ENCODE results near the gene PIGB. TPM values are rescaled to one million over a fixed set of nuclear protein-coding genes. Genes with fewer than 3 reads are reported as not detected.

The PIGB gene
- total and polyA plus RNA-seq, 2 of the 8 experiments (the other 6 are each of a cell fraction or from before 2014, with no cell fraction given), result 4.3 to 11.7 TPM

DNA sequence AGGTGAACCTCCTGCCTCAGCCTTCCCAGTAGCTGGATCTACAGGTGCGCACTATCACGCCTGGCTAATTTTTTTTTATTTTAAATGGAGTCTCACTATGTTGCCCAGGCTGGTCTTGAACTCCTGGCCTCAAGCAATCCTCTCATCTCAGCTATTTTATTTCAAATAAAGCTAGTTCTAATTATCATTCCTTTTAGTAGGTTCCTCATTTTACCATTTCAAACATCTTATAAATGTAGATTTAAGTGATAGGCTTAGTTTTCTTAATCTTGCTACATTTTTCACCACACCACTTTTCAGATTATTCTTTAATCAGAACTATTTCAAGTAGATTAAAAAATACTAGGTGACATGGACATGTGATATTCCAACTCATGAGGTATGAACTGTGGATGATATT is 30.3 kb downstream of the PIGB start:
- Histone ChIP-seq H3K4me1 (replicated peaks in 1 of 4; ENCODE audit: control insufficient read depth in 3 of 4, insufficient read depth in 4 of 4, low read length in 3 of 4) (peaks cover 3 to 14% (median 5%) of the 10 kb centered on the region in 4 experiments; a peak in 6 of 7 replicates), H3K9ac (replicated peaks in 1 of 4; ENCODE audit: extremely low read depth in 1 of 4, low read depth in 3 of 4, low read length in 3 of 4) (no peak overlapping the region), H3K14ac (ENCODE audit: insufficient read length) (no peak overlapping the region), H3K27me3 (replicated peaks in 1 of 4; ENCODE audit: control insufficient read depth in 3 of 4, extremely low read depth in 1 of 4, insufficient read depth in 3 of 4, low read length in 3 of 4) (no peaks in the 10 kb centered on the region), H2AK5ac (ENCODE audit: low read depth, low read length) (no peak overlapping the region), H2BK12ac (ENCODE audit: low read depth, low read length) (no peak overlapping the region), H4K20me1 (replicated peaks in 1 of 2; ENCODE audit: control insufficient read depth in 1 of 2, insufficient read depth in 2 of 2, low read length in 2 of 2) (no peaks in the 10 kb centered on the region), H3K4me3 (ENCODE audit: extremely low read depth in 1 of 4, insufficient read depth in 2 of 4, low read depth in 3 of 4, low read length in 4 of 4) (no peak overlapping the region), H3K36me3 (ENCODE audit: control insufficient read depth in 2 of 4, insufficient read depth in 4 of 4, low read length in 3 of 4) (no peaks in the 10 kb centered on the region), H3K23me2 (ENCODE audit: low read depth, low read length) (no peaks in the 10 kb centered on the region), H4K8ac (ENCODE audit: extremely low read depth, insufficient read depth, low read length) (no peak overlapping the region), H3K4ac (replicated peaks; ENCODE audit: insufficient read length, low read depth, low read length) (no peak overlapping the region), H2BK15ac (ENCODE audit: low read length) (no peak overlapping the region), H4K91ac (replicated peaks; ENCODE audit: insufficient read length, low read length) (no peak overlapping the region), H3K9me3 (ENCODE audit: insufficient read depth in 2 of 2, low read depth in 1 of 2, low read length in 1 of 2) (no peaks in the 10 kb centered on the region), H3K4me2 (ENCODE audit: insufficient read depth in 1 of 2, low read depth in 2 of 2, low read length in 2 of 2) (no peak overlapping the region), H4K5ac (ENCODE audit: insufficient read length, low read depth, low read length) (no peak overlapping the region), H3K23ac (ENCODE audit: insufficient read length) (no peak overlapping the region), H3K79me1 (ENCODE audit: low read depth, low read length) (no peaks in the 10 kb centered on the region), H2BK120ac (replicated peaks; ENCODE audit: low read depth, low read length) (no peak overlapping the region), H3K56ac (replicated peaks; ENCODE audit: insufficient read length, low read depth, low read length) (no peak overlapping the region), H2AFZ (ENCODE audit: low read length) (no peak overlapping the region), H3K79me2 (ENCODE audit: control insufficient read depth in 1 of 2, insufficient read depth in 2 of 2, low read length in 2 of 2) (no peaks in the 10 kb centered on the region), H3K18ac (ENCODE audit: extremely low read depth, low read length) (no peak overlapping the region), H2BK20ac (ENCODE audit: low read length) (no peak overlapping the region), H2BK5ac (ENCODE audit: low read depth, low read length) (no peak overlapping the region), H3K27ac (ENCODE audit: low read depth, low read length) (no peak overlapping the region)
- POLR2A ChIA-PET (ENCODE audit: partially characterized antibody), result no interaction called here
- 89% methylated on average over 2 of the region's 2 CpGs; no CpG with 5 or more reads in 1 of the 2 experiments for WGBS, 2 experiments (ENCODE audit: extremely low coverage in 1 of 2, insufficient coverage in 1 of 2, insufficient read length in 1 of 2, insufficient replicate concordance in 2 of 2, low coverage in 1 of 2, low lambda C conversion rate in 2 of 2, missing lambda C conversion rate in 1 of 2)
- TF ChIP-seq GTF2F1 (IDR thresholded peaks at IDR 0.05; ENCODE audit: borderline replicate concordance, low read depth, low read length) (no peak), CBX8 (IDR thresholded peaks at IDR 0.05; ENCODE audit: borderline replicate concordance, low read depth, low read length) (no peak), SIX5 (IDR thresholded peaks at IDR 0.05; ENCODE audit: low read depth, low read length) (no peak), GABPA (IDR thresholded peaks at IDR 0.05; ENCODE audit: borderline replicate concordance, insufficient read depth, low read length) (no peak), CTBP2 (IDR thresholded peaks at IDR 0.05; ENCODE audit: borderline replicate concordance, insufficient read depth, insufficient read length, low read length) (no peak), HDAC2 (IDR thresholded peaks at IDR 0.05; ENCODE audit: borderline replicate concordance in 1 of 2, low read depth in 2 of 2, low read length in 2 of 2) (no peak), SAP30 (IDR thresholded peaks at IDR 0.05; ENCODE audit: insufficient read depth, insufficient replicate concordance, low read length) (no peak), TBP (IDR thresholded peaks at IDR 0.05; ENCODE audit: low read depth, low read length) (no peak), TAF7 (optimal IDR thresholded peaks at IDR 0.05; ENCODE audit: borderline replicate concordance, low read depth, low read length) (no peak), BACH1 (IDR thresholded peaks at IDR 0.05; ENCODE audit: low read length) (no peak), TEAD4 (IDR thresholded peaks at IDR 0.05; ENCODE audit: low read depth, low read length) (no peak), YY1 (IDR thresholded peaks at IDR 0.05; ENCODE audit: low read depth, low read length) (no peak)
- TF ChIP-seq, protein P1, sequence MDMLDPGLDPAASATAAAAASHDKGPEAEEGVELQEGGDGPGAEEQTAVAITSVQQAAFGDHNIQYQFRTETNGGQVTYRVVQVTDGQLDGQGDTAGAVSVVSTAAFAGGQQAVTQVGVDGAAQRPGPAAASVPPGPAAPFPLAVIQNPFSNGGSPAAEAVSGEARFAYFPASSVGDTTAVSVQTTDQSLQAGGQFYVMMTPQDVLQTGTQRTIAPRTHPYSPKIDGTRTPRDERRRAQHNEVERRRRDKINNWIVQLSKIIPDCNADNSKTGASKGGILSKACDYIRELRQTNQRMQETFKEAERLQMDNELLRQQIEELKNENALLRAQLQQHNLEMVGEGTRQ (IDR thresholded peaks at IDR 0.05; ENCODE audit: low read length), result no peak
- CTCF ChIA-PET (ENCODE audit: partially characterized antibody), result interaction anchor here (0.7 kb wide), 1 partner anchor 154 kb away, joined by 3 read pairs; no protein-coding TSS in a partner anchor
- DNase-seq (ENCODE audit: low read depth in 1 of 2, low spot score in 2 of 2) (no peak), FAIRE-seq (no peak)

All from H1 (cell line).